ENCODE results near the gene TSPAN9. TPM values are rescaled to one million over a fixed set of nuclear protein-coding genes. Genes with fewer than 3 reads are reported as not detected.

Gene TSPAN9
- total RNA-seq, 1 donor from 2014 or later: 109 TPM

GRCh38 chr12:3246253-3246652 is 169.1 kb downstream of the TSPAN9 start:
- intact Hi-C loops (cut with DNase I): no loop called here

DNA sequence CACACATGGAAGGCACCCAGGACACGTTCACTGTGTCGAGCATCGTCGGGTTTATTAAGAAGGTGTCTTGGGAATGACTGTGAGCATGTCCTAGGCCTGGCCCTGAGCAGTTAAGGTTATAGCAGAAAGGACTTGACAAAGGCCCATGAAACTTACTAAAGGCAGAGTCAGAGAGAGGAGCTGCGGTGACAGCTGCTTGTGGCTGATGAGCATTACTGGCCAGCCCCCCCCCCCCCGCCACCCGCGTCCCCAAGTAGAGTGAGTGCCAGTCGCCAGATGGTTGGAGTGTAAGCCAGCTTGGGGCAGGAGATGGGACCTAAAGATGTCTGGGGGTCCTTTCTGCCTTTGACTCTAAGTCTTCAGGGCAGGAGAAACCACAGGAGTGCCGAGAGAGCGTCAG is 169.9 kb downstream of the TSPAN9 start:
- Histone ChIP-seq H3K9me3 (no peaks in the 10 kb centered on the region), H3K27ac (no peak overlapping the region), H3K4me1 (peaks cover 15 to 18% of the 10 kb centered on the region in 2 donors), H3K36me3 (no peaks in the 10 kb centered on the region), H3K27me3 (no peaks in the 10 kb centered on the region), H3K4me3 (no peak overlapping the region)
- intact Hi-C loops (cut with DNase I): no loop called here
- TF ChIP-seq, protein P1, sequence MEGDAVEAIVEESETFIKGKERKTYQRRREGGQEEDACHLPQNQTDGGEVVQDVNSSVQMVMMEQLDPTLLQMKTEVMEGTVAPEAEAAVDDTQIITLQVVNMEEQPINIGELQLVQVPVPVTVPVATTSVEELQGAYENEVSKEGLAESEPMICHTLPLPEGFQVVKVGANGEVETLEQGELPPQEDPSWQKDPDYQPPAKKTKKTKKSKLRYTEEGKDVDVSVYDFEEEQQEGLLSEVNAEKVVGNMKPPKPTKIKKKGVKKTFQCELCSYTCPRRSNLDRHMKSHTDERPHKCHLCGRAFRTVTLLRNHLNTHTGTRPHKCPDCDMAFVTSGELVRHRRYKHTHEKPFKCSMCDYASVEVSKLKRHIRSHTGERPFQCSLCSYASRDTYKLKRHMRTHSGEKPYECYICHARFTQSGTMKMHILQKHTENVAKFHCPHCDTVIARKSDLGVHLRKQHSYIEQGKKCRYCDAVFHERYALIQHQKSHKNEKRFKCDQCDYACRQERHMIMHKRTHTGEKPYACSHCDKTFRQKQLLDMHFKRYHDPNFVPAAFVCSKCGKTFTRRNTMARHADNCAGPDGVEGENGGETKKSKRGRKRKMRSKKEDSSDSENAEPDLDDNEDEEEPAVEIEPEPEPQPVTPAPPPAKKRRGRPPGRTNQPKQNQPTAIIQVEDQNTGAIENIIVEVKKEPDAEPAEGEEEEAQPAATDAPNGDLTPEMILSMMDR (IDR thresholded peaks at IDR 0.05): no peak
- DNase-seq (ENCODE audit: low spot score in 2 of 2): no peak

More at GRCh38 chr12:3246253-3246652, 169.1 kb downstream of the TSPAN9 start:
- Histone ChIP-seq H3K36me3 (no peaks in the 10 kb centered on the region), H3K4me1 (peaks cover 10 to 11% of the 10 kb centered on the region in 2 donors), H3K9me3 (no peaks in the 10 kb centered on the region), H3K27me3 (no peaks in the 10 kb centered on the region), H3K4me3 (no peak overlapping the region), H3K27ac (no peak overlapping the region)
- no peak for DNase-seq (ENCODE audit: low spot score in 2 of 2)
- TF ChIP-seq, protein P1 (IDR thresholded peaks at IDR 0.05): no peak

GRCh38 chr12:3247629-3248161 is 170.5 kb downstream of the TSPAN9 start:
- TF ChIP-seq, protein P1 (IDR thresholded peaks at IDR 0.05): no peak
- peaks cover 18 to 22% of the 10 kb centered on the region in 2 donors for H3K4me1 ChIP-seq
- no peaks in the 10 kb centered on the region for H3K27me3 ChIP-seq
- no peak for DNase-seq (ENCODE audit: low spot score in 2 of 2)
- intact Hi-C loops (cut with DNase I): no loop called here
- no peaks in the 10 kb centered on the region for H3K36me3 ChIP-seq
- H3K27ac ChIP-seq: no peak overlapping the region
- H3K4me3 ChIP-seq: no peak overlapping the region
- H3K9me3 ChIP-seq: no peaks in the 10 kb centered on the region

- DNase-seq (ENCODE audit: low spot score in 2 of 2): no peak
- Histone ChIP-seq H3K27ac (peak overlapping the region; percentile 75 to 86), H3K4me3 (no peak overlapping the region), H3K9me3 (no peaks in the 10 kb centered on the region), H3K27me3 (no peaks in the 10 kb centered on the region), H3K36me3 (no peaks in the 10 kb centered on the region), H3K4me1 (peaks cover 26 to 34% of the 10 kb centered on the region in 2 donors)
- TF ChIP-seq, protein P1 (IDR thresholded peaks at IDR 0.05): no peak
- intact Hi-C loops (cut with DNase I): no loop called here
These were observed 172.1 kb downstream of the TSPAN9 start for GRCh38 chr12:3249081-3249800.

- no peak for DNase-seq (ENCODE audit: low spot score in 2 of 2)
- H3K4me3 ChIP-seq: no peak overlapping the region
- H3K27me3 ChIP-seq: no peaks in the 10 kb centered on the region
- intact Hi-C loops (cut with DNase I): loop anchor here (1.0 to 10.0 kb wide), 2 partner anchors 33 to 355 kb away; partner anchors contain the start of gene TULP3
- TF ChIP-seq, protein P1 (IDR thresholded peaks at IDR 0.05): no peak
- peaks cover 26 to 34% of the 10 kb centered on the region in 2 donors for H3K4me1 ChIP-seq
- no peaks in the 10 kb centered on the region for H3K36me3 ChIP-seq
- H3K27ac ChIP-seq: peak overlapping the region; percentile 75 to 86
- no peaks in the 10 kb centered on the region for H3K9me3 ChIP-seq
These were observed 172.9 kb downstream of the TSPAN9 start for GRCh38 chr12:3250034-3250433.

Measured in ascending aorta (tissue), 2 donors.